HEK293 (cell line): ENCODE data around the gene PALM2AKAP2.
A peak's percentile ranks its signal among the peaks of the same experiment; 100 is the strongest.

ENCODE experiments used
- CTCF ChIA-PET: fragments of 350-600 bp; formaldehyde crosslinking; extraction: SDS; loops from one replicate; lab custom pipeline; 2021; ENCODE audit warnings: antibody characterized with exemption; lab: Yijun Ruan, JAX
- POLR2A ChIA-PET: fragments of 300-600 bp; formaldehyde crosslinking; extraction: SDS; loops from one replicate; lab custom pipeline; 2020; ENCODE audit warnings: antibody characterized with exemption, inconsistent platforms; lab: Yijun Ruan, JAX
- H3K27ac ChIP-seq: fragments of 200-500 bp; sonication (Bioruptor generic); 2 replicates; pipeline ENCODE4 v1.5.1; 2014; ENCODE audit warnings: low read depth, low read length, control low read depth, inconsistent platforms; ENCODE audit errors: extremely low read depth
- H3K36me3 ChIP-seq, 2 experiments: fragments of 200-500 bp in 1 of 2; sonication (Bioruptor generic) in 1 of 2; 1 replicate in 1 of 2; 2 replicates in 1 of 2; pipeline ENCODE4 v1.5.1; 2014 to 2017; ENCODE audit warnings: inconsistent platforms in 2 of 2, low read length in 2 of 2; ENCODE audit not compliant: control insufficient read depth in 2 of 2, insufficient read depth in 1 of 2
- H3K4me1 ChIP-seq: fragments of 200-500 bp; sonication (Bioruptor generic); 2 replicates; pipeline ENCODE4 v1.5.1; 2014; ENCODE audit warnings: mild to moderate bottlenecking, low read length, inconsistent platforms; ENCODE audit not compliant: control insufficient read depth, insufficient read depth
- H3K4me3 ChIP-seq: 2 replicates; pipeline ENCODE4 v1.5.1; 2011; ENCODE audit warnings: low read depth, mild to moderate bottlenecking, control low read depth, low read length, moderate library complexity
- H3K9me3 ChIP-seq: fragments of 200-500 bp; sonication (Bioruptor generic); 2 replicates; pipeline ENCODE4 v1.5.1; 2014; ENCODE audit warnings: low read depth, low read length, inconsistent platforms; ENCODE audit not compliant: control insufficient read depth, insufficient read depth
- BCL11A ChIP-seq: fragments of 450-650 bp; formaldehyde crosslinking; IDR thresholded peaks from 2 replicates; pipeline ENCODE4 v1.5.1; 2016; ENCODE audit warnings: low read depth, missing biosample characterization, missing genetic modification characterization
- BCL11B ChIP-seq: fragments of 450-650 bp; formaldehyde crosslinking; IDR thresholded peaks from 2 replicates; pipeline ENCODE4 v1.5.1; 2016; ENCODE audit warnings: low read depth, missing biosample characterization, missing genetic modification characterization
- CTCF ChIP-seq: fragments of 450-650 bp; formaldehyde crosslinking; IDR thresholded peaks from 2 replicates; pipeline ENCODE4 v1.5.1; 2016; ENCODE audit warnings: missing biosample characterization, missing genetic modification characterization
- FEZF1 ChIP-seq: fragments of 450-650 bp; formaldehyde crosslinking; IDR thresholded peaks from 2 replicates; pipeline ENCODE4 v1.5.1; 2016; ENCODE audit warnings: missing biosample characterization, missing genetic modification characterization
- REPIN1 ChIP-seq: fragments of 450-650 bp; formaldehyde crosslinking; IDR thresholded peaks from 2 replicates; pipeline ENCODE4 v1.5.1; 2017; ENCODE audit warnings: missing biosample characterization, missing genetic modification characterization, low read depth
- YY2 ChIP-seq: fragments of 450-650 bp; formaldehyde crosslinking; IDR thresholded peaks from 2 replicates; pipeline ENCODE4 v1.5.1; 2016; ENCODE audit warnings: missing biosample characterization, missing genetic modification characterization
- ZBTB8A ChIP-seq: fragments of 450-650 bp; formaldehyde crosslinking; IDR thresholded peaks from 2 replicates; pipeline ENCODE4 v1.5.1; 2016; ENCODE audit warnings: missing biosample characterization, missing genetic modification characterization
- ZEB2 ChIP-seq: fragments of 450-650 bp; formaldehyde crosslinking; IDR thresholded peaks from 2 replicates; pipeline ENCODE4 v1.5.1; 2016; ENCODE audit warnings: missing biosample characterization, missing genetic modification characterization
- ZNF184 ChIP-seq: fragments of 450-650 bp; IDR thresholded peaks from 2 replicates; pipeline ENCODE4 v1.5.1; 2018; ENCODE audit warnings: missing biosample characterization, mild to moderate bottlenecking, missing genetic modification characterization
- ZNF239 ChIP-seq: fragments of 450-650 bp; formaldehyde crosslinking; IDR thresholded peaks from 2 replicates; pipeline ENCODE4 v1.5.1; 2016; ENCODE audit warnings: missing biosample characterization, missing genetic modification characterization
- ZNF24 ChIP-seq: fragments of 450-650 bp; formaldehyde crosslinking; IDR thresholded peaks from 2 replicates; pipeline ENCODE4 v1.5.1; 2016; ENCODE audit warnings: missing biosample characterization, missing genetic modification characterization
- ZNF302 ChIP-seq: fragments of 450-650 bp; formaldehyde crosslinking; IDR thresholded peaks from 2 replicates; pipeline ENCODE4 v1.5.1; 2016; ENCODE audit warnings: missing biosample characterization, missing genetic modification characterization, low read depth
- ZNF335 ChIP-seq: fragments of 450-650 bp; formaldehyde crosslinking; conservative IDR thresholded peaks from 2 replicates; pipeline ENCODE4 v1.5.1; 2016; ENCODE audit warnings: missing biosample characterization, missing genetic modification characterization
- ZNF366 ChIP-seq: fragments of 450-650 bp; formaldehyde crosslinking; conservative IDR thresholded peaks from 2 replicates; pipeline ENCODE4 v1.5.1; 2016; ENCODE audit warnings: missing biosample characterization, missing genetic modification characterization
- ZNF398 ChIP-seq: fragments of 450-650 bp; formaldehyde crosslinking; IDR thresholded peaks from 2 replicates; pipeline ENCODE4 v1.5.1; 2017; ENCODE audit warnings: missing biosample characterization, missing genetic modification characterization
- ZNF530 ChIP-seq: fragments of 450-650 bp; formaldehyde crosslinking; IDR thresholded peaks from 2 replicates; pipeline ENCODE4 v1.5.1; 2016; ENCODE audit warnings: low read depth, missing biosample characterization, missing genetic modification characterization
- ZNF561 ChIP-seq: fragments of 450-650 bp; IDR thresholded peaks from 2 replicates; pipeline ENCODE4 v1.5.1; 2018; ENCODE audit warnings: missing biosample characterization, missing genetic modification characterization, borderline replicate concordance
- ZNF571 ChIP-seq: fragments of 450-650 bp; formaldehyde crosslinking; IDR thresholded peaks from 2 replicates; pipeline ENCODE4 v1.5.0; 2017; ENCODE audit warnings: missing biosample characterization, missing genetic modification characterization
- ZNF600 ChIP-seq: fragments of 450-650 bp; formaldehyde crosslinking; IDR thresholded peaks from 2 replicates; pipeline ENCODE4 v1.5.1; 2016; ENCODE audit warnings: missing biosample characterization, missing genetic modification characterization
- ZNF623 ChIP-seq: fragments of 450-650 bp; formaldehyde crosslinking; IDR thresholded peaks from 2 replicates; pipeline ENCODE4 v1.5.1; 2016; ENCODE audit warnings: missing biosample characterization, missing genetic modification characterization
- ZNF658 ChIP-seq: fragments of 450-650 bp; formaldehyde crosslinking; IDR thresholded peaks from 2 replicates; pipeline ENCODE4; 2016; ENCODE audit warnings: missing biosample characterization, missing genetic modification characterization
- ZNF677 ChIP-seq: fragments of 450-650 bp; IDR thresholded peaks from 2 replicates; pipeline ENCODE4 v1.5.0; 2018; ENCODE audit warnings: missing biosample characterization, mild to moderate bottlenecking, missing genetic modification characterization, moderate library complexity
- ZNF692 ChIP-seq: fragments of 450-650 bp; formaldehyde crosslinking; IDR thresholded peaks from 2 replicates; pipeline ENCODE4 v1.5.1; 2016; ENCODE audit warnings: missing biosample characterization, missing genetic modification characterization
- ZNF785 ChIP-seq: fragments of 450-650 bp; formaldehyde crosslinking; IDR thresholded peaks from 2 replicates; pipeline ENCODE4 v1.5.1; 2016; ENCODE audit warnings: missing biosample characterization, missing genetic modification characterization
- ZNF830 ChIP-seq: fragments of 450-650 bp; IDR thresholded peaks from 2 replicates; pipeline ENCODE4 v1.5.0; 2018; ENCODE audit warnings: missing biosample characterization, missing genetic modification characterization, low read depth, mild to moderate bottlenecking, moderate library complexity
- ZSCAN5A ChIP-seq: fragments of 450-650 bp; formaldehyde crosslinking; IDR thresholded peaks from 2 replicates; pipeline ENCODE4 v1.5.1; 2016; ENCODE audit warnings: missing biosample characterization, missing genetic modification characterization
- TF ChIP-seq, protein P1 (sequence below): fragments of 450-650 bp; formaldehyde crosslinking; conservative IDR thresholded peaks from 2 replicates; pipeline ENCODE4 v1.5.1; 2016; ENCODE audit warnings: low read depth, missing biosample characterization, missing genetic modification characterization
- TF ChIP-seq, protein P2 (sequence below): fragments of 450-650 bp; formaldehyde crosslinking; IDR thresholded peaks from 2 replicates; pipeline ENCODE4 v1.5.1; 2016; ENCODE audit warnings: missing biosample characterization, missing genetic modification characterization, borderline replicate concordance

Gene PALM2AKAP2

DNA sequence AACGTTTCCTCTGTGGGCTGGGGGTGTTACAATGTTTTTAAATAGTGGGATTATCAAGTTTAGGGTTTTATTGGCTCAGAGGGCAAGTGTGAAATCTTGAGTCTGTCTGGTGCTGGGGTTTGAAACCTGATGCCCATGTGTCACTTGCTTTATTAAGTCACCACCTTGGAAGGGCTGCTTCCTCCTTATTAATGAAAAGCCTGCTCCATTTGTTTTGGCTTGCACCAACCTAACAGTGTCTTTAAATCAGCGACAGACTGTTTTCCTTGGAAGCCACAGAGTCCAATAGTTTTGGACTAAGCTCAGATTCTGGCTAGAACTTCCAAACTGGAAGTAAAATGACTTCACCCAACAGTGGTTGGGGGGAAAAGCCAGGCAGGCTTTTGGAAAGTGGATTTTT, 10.7 kb upstream of the PALM2AKAP2 start:
- ChIA-PET POLR2A (interaction anchor here (0.8 kb wide), 1 partner anchor 42 kb away, joined by 3 read pairs; no protein-coding TSS in a partner anchor), CTCF (interaction anchor here (3.1 kb wide), 1 partner anchor 49 kb away, joined by 20 read pairs; no protein-coding TSS in a partner anchor)
- H3K36me3 ChIP-seq: no peaks in the 10 kb centered on the region
- TF ChIP-seq ZNF830 (tag by site-specific recombination): no peak
- peak; percentile 47 for TF ChIP-seq ZNF692
- no peak for TF ChIP-seq YY2 (tag by site-specific recombination)
- peak; percentile 18; the same call in 1 of the 2 replicates for TF ChIP-seq ZNF335 (tag by site-specific recombination)
- no peak for TF ChIP-seq ZNF239 (tag by site-specific recombination)
- TF ChIP-seq ZNF398 (tag by site-specific recombination): no peak
- TF ChIP-seq ZNF677: no peak
- no peak for TF ChIP-seq ZNF530 (tag by site-specific recombination)
- no peak for TF ChIP-seq BCL11B (tag by site-specific recombination)
- TF ChIP-seq ZNF561 (tag by site-specific recombination): no peak
- TF ChIP-seq CTCF (tag by site-specific recombination): no peak
- no peak for TF ChIP-seq ZNF623 (tag by site-specific recombination)
- TF ChIP-seq ZSCAN5A (tag by site-specific recombination): no peak
- TF ChIP-seq ZBTB8A (tag by site-specific recombination): no peak
- no peak for TF ChIP-seq ZNF184 (tag by site-specific recombination)
- TF ChIP-seq, protein P1, sequence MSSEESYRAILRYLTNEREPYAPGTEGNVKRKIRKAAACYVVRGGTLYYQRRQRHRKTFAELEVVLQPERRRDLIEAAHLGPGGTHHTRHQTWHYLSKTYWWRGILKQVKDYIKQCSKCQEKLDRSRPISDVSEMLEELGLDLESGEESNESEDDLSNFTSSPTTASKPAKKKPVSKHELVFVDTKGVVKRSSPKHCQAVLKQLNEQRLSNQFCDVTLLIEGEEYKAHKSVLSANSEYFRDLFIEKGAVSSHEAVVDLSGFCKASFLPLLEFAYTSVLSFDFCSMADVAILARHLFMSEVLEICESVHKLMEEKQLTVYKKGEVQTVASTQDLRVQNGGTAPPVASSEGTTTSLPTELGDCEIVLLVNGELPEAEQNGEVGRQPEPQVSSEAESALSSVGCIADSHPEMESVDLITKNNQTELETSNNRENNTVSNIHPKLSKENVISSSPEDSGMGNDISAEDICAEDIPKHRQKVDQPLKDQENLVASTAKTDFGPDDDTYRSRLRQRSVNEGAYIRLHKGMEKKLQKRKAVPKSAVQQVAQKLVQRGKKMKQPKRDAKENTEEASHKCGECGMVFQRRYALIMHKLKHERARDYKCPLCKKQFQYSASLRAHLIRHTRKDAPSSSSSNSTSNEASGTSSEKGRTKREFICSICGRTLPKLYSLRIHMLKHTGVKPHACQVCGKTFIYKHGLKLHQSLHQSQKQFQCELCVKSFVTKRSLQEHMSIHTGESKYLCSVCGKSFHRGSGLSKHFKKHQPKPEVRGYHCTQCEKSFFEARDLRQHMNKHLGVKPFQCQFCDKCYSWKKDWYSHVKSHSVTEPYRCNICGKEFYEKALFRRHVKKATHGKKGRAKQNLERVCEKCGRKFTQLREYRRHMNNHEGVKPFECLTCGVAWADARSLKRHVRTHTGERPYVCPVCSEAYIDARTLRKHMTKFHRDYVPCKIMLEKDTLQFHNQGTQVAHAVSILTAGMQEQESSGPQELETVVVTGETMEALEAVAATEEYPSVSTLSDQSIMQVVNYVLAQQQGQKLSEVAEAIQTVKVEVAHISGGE: no peak
- no peak for TF ChIP-seq BCL11A (tag by site-specific recombination)
- TF ChIP-seq ZNF600 (tag by site-specific recombination): 0 out of 2 replicates have a peak, but pooled peaks have one; percentile 21
- TF ChIP-seq ZNF571 (tag by site-specific recombination): no peak
- 0 out of 2 replicates have a peak, but pooled peaks have one; percentile 29 for TF ChIP-seq ZEB2
- TF ChIP-seq REPIN1: no peak
- TF ChIP-seq ZNF302: no peak
- TF ChIP-seq ZNF24: no peak
- peak; percentile 51 for TF ChIP-seq FEZF1
- peak; percentile 47; the same call in 1 of the 2 replicates for TF ChIP-seq ZNF366 (tag by site-specific recombination)
- no peak for TF ChIP-seq ZNF658 (tag by site-specific recombination)
- no peak for TF ChIP-seq ZNF785 (tag by site-specific recombination)
- TF ChIP-seq, protein P2, sequence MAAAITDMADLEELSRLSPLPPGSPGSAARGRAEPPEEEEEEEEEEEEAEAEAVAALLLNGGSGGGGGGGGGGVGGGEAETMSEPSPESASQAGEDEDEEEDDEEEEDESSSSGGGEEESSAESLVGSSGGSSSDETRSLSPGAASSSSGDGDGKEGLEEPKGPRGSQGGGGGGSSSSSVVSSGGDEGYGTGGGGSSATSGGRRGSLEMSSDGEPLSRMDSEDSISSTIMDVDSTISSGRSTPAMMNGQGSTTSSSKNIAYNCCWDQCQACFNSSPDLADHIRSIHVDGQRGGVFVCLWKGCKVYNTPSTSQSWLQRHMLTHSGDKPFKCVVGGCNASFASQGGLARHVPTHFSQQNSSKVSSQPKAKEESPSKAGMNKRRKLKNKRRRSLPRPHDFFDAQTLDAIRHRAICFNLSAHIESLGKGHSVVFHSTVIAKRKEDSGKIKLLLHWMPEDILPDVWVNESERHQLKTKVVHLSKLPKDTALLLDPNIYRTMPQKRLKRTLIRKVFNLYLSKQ (tag by site-specific recombination): no peak

More for the DNA sequence above, 10.7 kb upstream of the PALM2AKAP2 start:
- Histone ChIP-seq H3K4me3 (no peak overlapping the region), H3K4me1 (peaks cover 8% of the 10 kb centered on the region), H3K27ac (no peak overlapping the region), H3K9me3 (no peaks in the 10 kb centered on the region)
